OCI-LY1 (cell line): Measurements from ENCODE around the gene SAGE1.
"Not testable (repeated sequence)": the region's sequence is repeated elsewhere in the genome, so short reads cannot be mapped to it uniquely, and the experiment has no call there.

ENCODE experiments used
- H2AFZ ChIP-seq: fragments of 200-600 bp; sonication (generic), shearing (Covaris generic); 2 replicates; pipeline ENCODE4 v1.6.0; 2014; ENCODE audit warnings: antibody characterized with exemption, mild to moderate bottlenecking, low read length
- H3F3A ChIP-seq: fragments of 200-600 bp; sonication (generic), shearing (Covaris generic); 2 replicates; pipeline ENCODE4 v1.6.0; 2014; ENCODE audit warnings: mild to moderate bottlenecking, antibody characterized with exemption, low read length, moderate library complexity; ENCODE audit not compliant: insufficient read depth
- H3K27ac ChIP-seq: fragments of 200-600 bp; sonication (generic); 2 replicates; pipeline ENCODE4 v1.5.1; 2014; ENCODE audit warnings: low read length, mixed run types, mild to moderate bottlenecking, low read depth; ENCODE audit not compliant: poor library complexity, severe bottlenecking
- H3K27me3 ChIP-seq: fragments of 200-600 bp; sonication (generic); 2 replicates; pipeline ENCODE4 v1.6.0; 2014; ENCODE audit warnings: antibody characterized with exemption, mild to moderate bottlenecking, low read length, moderate library complexity; ENCODE audit not compliant: insufficient read depth
- H3K36me3 ChIP-seq: fragments of 200-600 bp; sonication (generic); 2 replicates; pipeline ENCODE4 v1.6.1; 2014; ENCODE audit warnings: mild to moderate bottlenecking, antibody characterized with exemption, low read length, moderate library complexity, mixed read lengths; ENCODE audit not compliant: insufficient read depth
- H3K4me1 ChIP-seq: fragments of 200-600 bp; sonication (generic); 2 replicates; pipeline ENCODE4 v1.5.1; 2014; ENCODE audit warnings: mild to moderate bottlenecking, low read length, moderate library complexity; ENCODE audit not compliant: insufficient read depth, severe bottlenecking
- H3K4me2 ChIP-seq: fragments of 200-600 bp; sonication (generic), shearing (Covaris generic); 2 replicates; pipeline ENCODE4 v1.6.1; 2014; ENCODE audit warnings: low read length
- H3K4me3 ChIP-seq: fragments of 200-600 bp; sonication (generic); 2 replicates; pipeline ENCODE4 v1.5.1; 2014; ENCODE audit warnings: low read length, low read depth, mild to moderate bottlenecking, mixed read lengths; ENCODE audit not compliant: poor library complexity, severe bottlenecking
- H3K79me2 ChIP-seq: fragments of 200-600 bp; shearing (Covaris generic); 2 replicates; pipeline ENCODE4 v1.6.1; 2016; ENCODE audit warnings: mixed run types, low read length, mixed read lengths; ENCODE audit not compliant: insufficient read depth
- H3K9ac ChIP-seq: fragments of 200-600 bp; sonication (generic), shearing (Covaris generic); 2 replicates; pipeline ENCODE4 v1.6.1; 2014; ENCODE audit warnings: mild to moderate bottlenecking, low read length, mixed read lengths
- H3K9me2 ChIP-seq: fragments of 200-600 bp; sonication (generic), shearing (Covaris generic); 2 replicates; pipeline ENCODE4 v1.6.1; 2014; ENCODE audit warnings: low read depth, mild to moderate bottlenecking, low read length, mixed read lengths
- H3K9me3 ChIP-seq: fragments of 200-600 bp; shearing (Covaris generic); 2 replicates; pipeline ENCODE4 v1.6.1; 2014; ENCODE audit warnings: low read length, mixed read lengths
- H4K20me1 ChIP-seq: fragments of 200-600 bp; sonication (generic), shearing (Covaris generic); 2 replicates; pipeline ENCODE4 v1.6.0; 2016; ENCODE audit warnings: mild to moderate bottlenecking, low read length; ENCODE audit not compliant: insufficient read depth
- CTCF ChIP-seq: fragments of 200-600 bp; sonication (generic), shearing (Covaris generic); IDR thresholded peaks from 2 replicates; pipeline ENCODE4 v1.5.1; 2017; ENCODE audit warnings: mild to moderate bottlenecking, antibody characterized with exemption, low read length, moderate library complexity, mixed read lengths
- EZH2 ChIP-seq: fragments of 200-600 bp; sonication (generic), shearing (Covaris generic); IDR thresholded peaks from 2 replicates; pipeline ENCODE4 v1.8.0; 2017; ENCODE audit warnings: borderline replicate concordance, mixed run types, mild to moderate bottlenecking, antibody characterized with exemption, low read length, moderate library complexity, mixed read lengths

SAGE1 gene, protein sequence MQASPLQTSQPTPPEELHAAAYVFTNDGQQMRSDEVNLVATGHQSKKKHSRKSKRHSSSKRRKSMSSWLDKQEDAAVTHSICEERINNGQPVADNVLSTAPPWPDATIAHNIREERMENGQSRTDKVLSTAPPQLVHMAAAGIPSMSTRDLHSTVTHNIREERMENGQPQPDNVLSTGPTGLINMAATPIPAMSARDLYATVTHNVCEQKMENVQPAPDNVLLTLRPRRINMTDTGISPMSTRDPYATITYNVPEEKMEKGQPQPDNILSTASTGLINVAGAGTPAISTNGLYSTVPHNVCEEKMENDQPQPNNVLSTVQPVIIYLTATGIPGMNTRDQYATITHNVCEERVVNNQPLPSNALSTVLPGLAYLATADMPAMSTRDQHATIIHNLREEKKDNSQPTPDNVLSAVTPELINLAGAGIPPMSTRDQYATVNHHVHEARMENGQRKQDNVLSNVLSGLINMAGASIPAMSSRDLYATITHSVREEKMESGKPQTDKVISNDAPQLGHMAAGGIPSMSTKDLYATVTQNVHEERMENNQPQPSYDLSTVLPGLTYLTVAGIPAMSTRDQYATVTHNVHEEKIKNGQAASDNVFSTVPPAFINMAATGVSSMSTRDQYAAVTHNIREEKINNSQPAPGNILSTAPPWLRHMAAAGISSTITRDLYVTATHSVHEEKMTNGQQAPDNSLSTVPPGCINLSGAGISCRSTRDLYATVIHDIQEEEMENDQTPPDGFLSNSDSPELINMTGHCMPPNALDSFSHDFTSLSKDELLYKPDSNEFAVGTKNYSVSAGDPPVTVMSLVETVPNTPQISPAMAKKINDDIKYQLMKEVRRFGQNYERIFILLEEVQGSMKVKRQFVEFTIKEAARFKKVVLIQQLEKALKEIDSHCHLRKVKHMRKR

GRCh38 chrX:135893294-135893817 is at the start of gene SAGE1, which contains the start of gene CT45A10:
Gene SAGE1 (plus strand): TSS chrX:135893716. CDS start chrX:135896243, 2,527 bp downstream.
Gene CT45A10 (minus strand): TSS chrX:135893444. CDS start chrX:135885344, 8,100 bp downstream.
- H3K4me1 ChIP-seq, result no peaks in the 10 kb centered on the region
- H3K9me2 ChIP-seq, result no peaks in the 10 kb centered on the region
- TF ChIP-seq CTCF, result no peak
- TF ChIP-seq EZH2, result no peak
- H3K9me3 ChIP-seq, result no peaks in the 10 kb centered on the region
- no peaks in the 10 kb centered on the region for H3K36me3 ChIP-seq
- no peak within 1 kb of the TSS for H3K27ac ChIP-seq
- H3K4me2 ChIP-seq, result no peak within 1 kb of the TSS
- H4K20me1 ChIP-seq, result no peaks in the 10 kb centered on the region
- H3K27me3 ChIP-seq, result no peaks in the 10 kb centered on the region
- H2AFZ ChIP-seq, result no peak within 1 kb of the TSS
- H3K79me2 ChIP-seq, result no peaks in the 10 kb centered on the region
- no peak within 1 kb of the TSS for H3K4me3 ChIP-seq
- no peak within 1 kb of the TSS for H3K9ac ChIP-seq
- no peaks in the 10 kb centered on the region for H3F3A ChIP-seq

GRCh38 chrX:135854438-135854837 is 39.1 kb upstream of the SAGE1 start, which contains the start of gene CT45A8:
Gene CT45A8 (minus strand): TSS chrX:135854538. CDS start chrX:135850783, 3,755 bp downstream.
- not testable (repeated sequence) for H3K9me3 ChIP-seq, H3K4me2 ChIP-seq, H3K27ac ChIP-seq, H3K36me3 ChIP-seq, H3K27me3 ChIP-seq, H3F3A ChIP-seq, H2AFZ ChIP-seq, H3K4me3 ChIP-seq, H3K79me2 ChIP-seq, H3K9me2 ChIP-seq, H4K20me1 ChIP-seq, H3K9ac ChIP-seq, H3K4me1 ChIP-seq

- not testable (repeated sequence) for H3K79me2 ChIP-seq, H3K4me1 ChIP-seq, H3K9ac ChIP-seq, H3K27me3 ChIP-seq, H3K27ac ChIP-seq, H3F3A ChIP-seq, H2AFZ ChIP-seq, H3K36me3 ChIP-seq, H3K4me2 ChIP-seq, H3K9me2 ChIP-seq, H3K4me3 ChIP-seq, H3K9me3 ChIP-seq, H4K20me1 ChIP-seq
Observed at GRCh38 chrX:135871712-135872111, 21.8 kb upstream of the SAGE1 start, which contains the start of gene CT45A9. Gene CT45A9 (minus strand): TSS chrX:135871812. CDS start chrX:135868061, 3,751 bp downstream.

GRCh38 chrX:135882741-135883140 is 10.8 kb upstream of the SAGE1 start:
- H3K9me3 ChIP-seq, H3K27ac ChIP-seq, H3K79me2 ChIP-seq, H3K36me3 ChIP-seq, H4K20me1 ChIP-seq, H2AFZ ChIP-seq, H3K4me2 ChIP-seq, H3F3A ChIP-seq, H3K4me3 ChIP-seq, H3K27me3 ChIP-seq, H3K9me2 ChIP-seq, H3K9ac ChIP-seq, H3K4me1 ChIP-seq: not testable (repeated sequence)

DNA sequence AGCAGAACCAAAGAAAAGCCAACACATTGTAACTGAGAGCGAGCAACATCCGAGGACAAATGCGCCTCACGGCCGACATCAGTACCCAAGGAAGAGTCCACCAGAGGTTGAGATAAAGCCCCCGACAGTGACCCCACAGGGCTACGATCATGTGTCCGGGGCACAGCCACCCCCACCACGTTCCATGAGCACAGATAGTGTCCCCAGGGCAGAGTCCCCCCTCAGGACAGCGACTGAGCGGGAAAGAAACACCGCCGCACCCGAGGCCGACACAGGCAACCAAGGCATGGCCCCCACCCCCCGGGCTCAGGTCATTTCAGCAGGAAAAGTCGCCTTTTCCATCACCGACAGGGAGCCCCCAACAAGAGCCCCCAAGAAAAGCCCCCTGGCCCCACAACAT is 5.3 kb upstream of the SAGE1 start:
- H3K4me1 ChIP-seq, H3K36me3 ChIP-seq, H3K27ac ChIP-seq, H3K27me3 ChIP-seq, H3K9ac ChIP-seq, H3K4me3 ChIP-seq, H4K20me1 ChIP-seq, H3K4me2 ChIP-seq, H3K9me3 ChIP-seq, H3F3A ChIP-seq, H2AFZ ChIP-seq, H3K9me2 ChIP-seq, H3K79me2 ChIP-seq: not testable (repeated sequence)
